Limb (tissue), 2 donors: Measurements from ENCODE around the gene FKBP8.
"Not testable (repeated sequence)": the region's sequence is repeated elsewhere in the genome, so short reads cannot be mapped to it uniquely, and the experiment has no call there.

ENCODE experiments used
- DNase-seq, 2 donors: peaks; one replicate each; pipeline ENCODE4 v3.0.0-alpha.2; 2016; ENCODE audit errors: extremely low spot score in 2 of 2

Gene FKBP8

GRCh38 chr19:18542941-18543813 is at the start of gene FKBP8:
Gene FKBP8, minus strand, starts transcription at chr19:18543573. Its CDS starts 1,603 bp downstream, at chr19:18541970.
- DNase-seq = peak; percentile 96 to 97

GRCh38 chr19:18592732-18593131 is 49.4 kb upstream of the FKBP8 start:
- not testable (repeated sequence) for DNase-seq

GRCh38 chr19:18591735-18592385 is 48.5 kb upstream of the FKBP8 start:
- DNase-seq = no peak

GRCh38 chr19:18590273-18591272 is 47.2 kb upstream of the FKBP8 start:
- DNase-seq = peak; percentile 88 to 92

GRCh38 chr19:18589380-18590272 is 46.3 kb upstream of the FKBP8 start:
- peak; percentile 76 to 78 for DNase-seq

- DNase-seq = peak; percentile 87 to 92
Measured at GRCh38 chr19:18588611-18589379, 45.4 kb upstream of the FKBP8 start, which contains the start of gene REX1BD. Gene REX1BD, plus strand, starts transcription at chr19:18588798. Its CDS starts 4 bp downstream, at chr19:18588802.

- no peak for DNase-seq
Measured at GRCh38 chr19:18587962-18588610, 44.7 kb upstream of the FKBP8 start.

- DNase-seq = no peak
Measured at GRCh38 chr19:18587561-18587960, 44.2 kb upstream of the FKBP8 start.

GRCh38 chr19:18586306-18586705 is 42.9 kb upstream of the FKBP8 start:
- DNase-seq = no peak

GRCh38 chr19:18580311-18580710 is 36.9 kb upstream of the FKBP8 start:
- no peak for DNase-seq

- DNase-seq = no peak
Measured at GRCh38 chr19:18577365-18577914, 34.1 kb upstream of the FKBP8 start.

GRCh38 chr19:18576383-18576782 is 33.0 kb upstream of the FKBP8 start:
- DNase-seq = no peak

- DNase-seq = no peak
Measured at GRCh38 chr19:18574691-18575291, 31.4 kb upstream of the FKBP8 start.

GRCh38 chr19:18571564-18572344 is 28.4 kb upstream of the FKBP8 start, which contains the start of gene UBA52:
Gene UBA52, plus strand, starts transcription at chr19:18571857. Its CDS starts 1,444 bp downstream, at chr19:18573301.
- peak; percentile 96 to 99 for DNase-seq

GRCh38 chr19:18568367-18568766 is 25.0 kb upstream of the FKBP8 start:
- DNase-seq = no peak

- no peak for DNase-seq
Measured at GRCh38 chr19:18566953-18567352, 23.6 kb upstream of the FKBP8 start.

- DNase-seq = peak in 1 of 2 donors; percentile 25
Measured at GRCh38 chr19:18562086-18562485, 18.7 kb upstream of the FKBP8 start.
